ENCODE measurements around the gene MYO6.

GRCh38 chr6:75926293-75927168 is 177.5 kb downstream of the MYO6 start:
- no peak for TF ChIP-seq CTCF (IDR thresholded peaks at IDR 0.05)
- TF ChIP-seq POLR2AphosphoS5 (IDR thresholded peaks at IDR 0.05; ENCODE audit: insufficient read depth in 1 of 2, low read depth in 1 of 2) = no peak
